OCI-LY1 (cell line): Measurements from ENCODE around the gene SH3BGR.

ENCODE experiments used
- H2AFZ ChIP-seq: fragments of 200-600 bp; sonication (generic), shearing (Covaris generic); 2 replicates; pipeline ENCODE4 v1.6.0; 2014; ENCODE audit warnings: antibody characterized with exemption, mild to moderate bottlenecking, low read length
- H3F3A ChIP-seq: fragments of 200-600 bp; sonication (generic), shearing (Covaris generic); 2 replicates; pipeline ENCODE4 v1.6.0; 2014; ENCODE audit warnings: mild to moderate bottlenecking, antibody characterized with exemption, low read length, moderate library complexity; ENCODE audit not compliant: insufficient read depth
- H3K27ac ChIP-seq: fragments of 200-600 bp; sonication (generic); 2 replicates; pipeline ENCODE4 v1.5.1; 2014; ENCODE audit warnings: low read length, mixed run types, mild to moderate bottlenecking, low read depth; ENCODE audit not compliant: poor library complexity, severe bottlenecking
- H3K27me3 ChIP-seq: fragments of 200-600 bp; sonication (generic); 2 replicates; pipeline ENCODE4 v1.6.0; 2014; ENCODE audit warnings: antibody characterized with exemption, mild to moderate bottlenecking, low read length, moderate library complexity; ENCODE audit not compliant: insufficient read depth
- H3K36me3 ChIP-seq: fragments of 200-600 bp; sonication (generic); 2 replicates; pipeline ENCODE4 v1.6.1; 2014; ENCODE audit warnings: mild to moderate bottlenecking, antibody characterized with exemption, low read length, moderate library complexity, mixed read lengths; ENCODE audit not compliant: insufficient read depth
- H3K4me1 ChIP-seq: fragments of 200-600 bp; sonication (generic); 2 replicates; pipeline ENCODE4 v1.5.1; 2014; ENCODE audit warnings: mild to moderate bottlenecking, low read length, moderate library complexity; ENCODE audit not compliant: insufficient read depth, severe bottlenecking
- H3K4me2 ChIP-seq: fragments of 200-600 bp; sonication (generic), shearing (Covaris generic); 2 replicates; pipeline ENCODE4 v1.6.1; 2014; ENCODE audit warnings: low read length
- H3K4me3 ChIP-seq: fragments of 200-600 bp; sonication (generic); 2 replicates; pipeline ENCODE4 v1.5.1; 2014; ENCODE audit warnings: low read length, low read depth, mild to moderate bottlenecking, mixed read lengths; ENCODE audit not compliant: poor library complexity, severe bottlenecking
- H3K79me2 ChIP-seq: fragments of 200-600 bp; shearing (Covaris generic); 2 replicates; pipeline ENCODE4 v1.6.1; 2016; ENCODE audit warnings: mixed run types, low read length, mixed read lengths; ENCODE audit not compliant: insufficient read depth
- H3K9ac ChIP-seq: fragments of 200-600 bp; sonication (generic), shearing (Covaris generic); 2 replicates; pipeline ENCODE4 v1.6.1; 2014; ENCODE audit warnings: mild to moderate bottlenecking, low read length, mixed read lengths
- H3K9me2 ChIP-seq: fragments of 200-600 bp; sonication (generic), shearing (Covaris generic); 2 replicates; pipeline ENCODE4 v1.6.1; 2014; ENCODE audit warnings: low read depth, mild to moderate bottlenecking, low read length, mixed read lengths
- H3K9me3 ChIP-seq: fragments of 200-600 bp; shearing (Covaris generic); 2 replicates; pipeline ENCODE4 v1.6.1; 2014; ENCODE audit warnings: low read length, mixed read lengths
- H4K20me1 ChIP-seq: fragments of 200-600 bp; sonication (generic), shearing (Covaris generic); 2 replicates; pipeline ENCODE4 v1.6.0; 2016; ENCODE audit warnings: mild to moderate bottlenecking, low read length; ENCODE audit not compliant: insufficient read depth
- EZH2 ChIP-seq: fragments of 200-600 bp; sonication (generic), shearing (Covaris generic); IDR thresholded peaks from 2 replicates; pipeline ENCODE4 v1.8.0; 2017; ENCODE audit warnings: borderline replicate concordance, mixed run types, mild to moderate bottlenecking, antibody characterized with exemption, low read length, moderate library complexity, mixed read lengths
- TF ChIP-seq, protein P1 (sequence below): fragments of 200-600 bp; sonication (generic), shearing (Covaris generic); IDR thresholded peaks from 2 replicates; pipeline ENCODE4 v1.5.1; 2017; ENCODE audit warnings: mild to moderate bottlenecking, antibody characterized with exemption, low read length, moderate library complexity, mixed read lengths

The SH3BGR gene

DNA sequence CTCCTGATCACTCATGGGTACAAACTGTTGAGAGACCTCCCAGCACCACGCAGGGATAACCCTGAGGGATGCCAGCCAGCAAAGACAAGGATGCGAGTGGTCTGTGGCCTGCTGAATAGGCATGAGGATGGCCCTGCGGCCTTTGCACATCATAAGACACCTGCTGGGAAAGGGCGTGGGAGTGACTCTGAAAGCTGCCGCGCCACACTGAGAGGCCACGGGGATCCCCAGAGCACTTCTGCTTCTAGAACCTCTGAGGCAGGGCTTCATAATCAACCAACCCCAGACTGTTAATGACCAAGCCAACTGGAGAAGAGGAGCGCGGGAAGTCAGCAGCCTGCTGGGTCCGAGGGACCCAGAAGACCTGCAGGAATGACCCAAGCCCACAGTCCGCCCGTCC, 73.8 kb downstream of the SH3BGR start:
- TF ChIP-seq EZH2, result no peak
- TF ChIP-seq, protein P1, sequence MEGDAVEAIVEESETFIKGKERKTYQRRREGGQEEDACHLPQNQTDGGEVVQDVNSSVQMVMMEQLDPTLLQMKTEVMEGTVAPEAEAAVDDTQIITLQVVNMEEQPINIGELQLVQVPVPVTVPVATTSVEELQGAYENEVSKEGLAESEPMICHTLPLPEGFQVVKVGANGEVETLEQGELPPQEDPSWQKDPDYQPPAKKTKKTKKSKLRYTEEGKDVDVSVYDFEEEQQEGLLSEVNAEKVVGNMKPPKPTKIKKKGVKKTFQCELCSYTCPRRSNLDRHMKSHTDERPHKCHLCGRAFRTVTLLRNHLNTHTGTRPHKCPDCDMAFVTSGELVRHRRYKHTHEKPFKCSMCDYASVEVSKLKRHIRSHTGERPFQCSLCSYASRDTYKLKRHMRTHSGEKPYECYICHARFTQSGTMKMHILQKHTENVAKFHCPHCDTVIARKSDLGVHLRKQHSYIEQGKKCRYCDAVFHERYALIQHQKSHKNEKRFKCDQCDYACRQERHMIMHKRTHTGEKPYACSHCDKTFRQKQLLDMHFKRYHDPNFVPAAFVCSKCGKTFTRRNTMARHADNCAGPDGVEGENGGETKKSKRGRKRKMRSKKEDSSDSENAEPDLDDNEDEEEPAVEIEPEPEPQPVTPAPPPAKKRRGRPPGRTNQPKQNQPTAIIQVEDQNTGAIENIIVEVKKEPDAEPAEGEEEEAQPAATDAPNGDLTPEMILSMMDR, result no peak
- no peak overlapping the region for H3K4me3 ChIP-seq
- H3K79me2 ChIP-seq, result no peaks in the 10 kb centered on the region
- no peaks in the 10 kb centered on the region for H3K9me3 ChIP-seq
- H3K27ac ChIP-seq, result no peak overlapping the region
- no peaks in the 10 kb centered on the region for H3K36me3 ChIP-seq
- no peaks in the 10 kb centered on the region for H3F3A ChIP-seq
- H4K20me1 ChIP-seq, result no peaks in the 10 kb centered on the region
- no peaks in the 10 kb centered on the region for H3K27me3 ChIP-seq
- H3K4me2 ChIP-seq, result no peak overlapping the region
- no peak overlapping the region for H3K9ac ChIP-seq
- no peaks in the 10 kb centered on the region for H3K4me1 ChIP-seq
- no peaks in the 10 kb centered on the region for H3K9me2 ChIP-seq
- H2AFZ ChIP-seq, result no peak overlapping the region

DNA sequence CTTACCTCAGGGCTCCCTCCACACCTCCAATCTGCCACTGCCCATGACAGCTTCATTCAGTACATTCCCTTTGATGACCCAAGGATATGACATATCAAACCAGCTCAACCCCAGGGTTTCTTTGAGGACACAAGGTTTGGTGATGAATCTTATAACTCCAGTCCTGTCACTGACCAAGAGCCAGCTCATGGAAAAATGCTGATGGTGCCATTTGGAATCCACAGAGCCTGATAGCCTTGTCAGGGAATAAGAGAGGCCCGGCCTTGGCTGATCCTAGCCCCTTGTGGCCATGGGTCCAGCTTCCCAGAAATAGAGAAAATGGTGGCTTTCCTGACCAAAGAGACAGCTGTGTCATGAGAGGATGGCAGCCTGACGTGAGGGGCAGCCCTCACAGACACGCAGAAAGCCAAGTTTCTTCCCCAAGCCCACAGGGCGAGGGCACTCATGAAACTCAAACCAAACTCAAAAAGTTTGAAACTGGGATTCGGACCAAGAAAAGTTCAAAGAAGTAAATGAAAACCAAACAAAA, 75.4 kb downstream of the SH3BGR start:
- no peak overlapping the region for H3K4me2 ChIP-seq
- H3K27ac ChIP-seq, result no peak overlapping the region
- no peaks in the 10 kb centered on the region for H3F3A ChIP-seq
- H3K9ac ChIP-seq, result no peak overlapping the region
- H3K79me2 ChIP-seq, result no peaks in the 10 kb centered on the region
- no peaks in the 10 kb centered on the region for H3K9me2 ChIP-seq
- H3K9me3 ChIP-seq, result no peaks in the 10 kb centered on the region
- no peaks in the 10 kb centered on the region for H3K27me3 ChIP-seq
- no peaks in the 10 kb centered on the region for H4K20me1 ChIP-seq
- no peaks in the 10 kb centered on the region for H3K4me1 ChIP-seq
- no peaks in the 10 kb centered on the region for H3K36me3 ChIP-seq
- no peak overlapping the region for H3K4me3 ChIP-seq
- H2AFZ ChIP-seq, result no peak overlapping the region
- no peak for TF ChIP-seq EZH2
- TF ChIP-seq, protein P1, result no peak

DNA sequence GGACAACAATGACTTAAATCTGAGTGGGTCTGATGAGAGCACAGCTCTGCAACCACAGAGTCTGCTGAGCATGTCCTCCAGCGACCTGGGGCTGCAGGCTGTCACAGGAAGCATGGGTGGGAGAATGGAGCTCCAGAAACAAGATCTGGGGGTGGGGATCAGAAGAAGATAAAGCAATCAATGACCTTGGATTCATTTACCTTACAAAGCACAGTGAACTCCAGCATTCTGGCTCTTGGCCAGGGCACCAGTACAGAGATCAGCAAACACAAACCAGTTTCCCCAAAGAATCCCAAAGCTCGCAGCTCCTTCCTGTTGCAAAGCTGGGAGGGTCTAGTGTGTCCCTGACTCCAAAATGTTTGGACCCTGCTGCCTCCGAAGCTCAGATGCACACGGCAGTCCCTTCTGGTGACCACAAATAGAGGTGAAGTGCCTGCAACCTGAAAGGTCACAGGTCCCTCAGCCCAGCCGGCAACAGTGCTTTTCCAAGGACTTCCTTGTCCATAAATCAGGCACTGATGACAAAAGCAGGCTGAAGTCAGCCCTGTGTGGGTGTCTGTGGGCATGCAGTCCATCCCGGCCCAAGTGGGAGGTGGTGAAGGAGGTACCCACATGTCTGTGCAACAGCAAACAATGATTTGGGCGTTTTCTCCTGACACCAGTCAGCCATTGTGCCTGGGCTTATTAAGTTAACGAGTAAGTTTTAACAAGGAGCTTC, 76.1 kb downstream of the SH3BGR start:
- Histone ChIP-seq H3K4me2 (no peak overlapping the region), H3K4me1 (no peaks in the 10 kb centered on the region)

More for the DNA sequence above, 76.1 kb downstream of the SH3BGR start:
- Histone ChIP-seq H3F3A (no peaks in the 10 kb centered on the region), H4K20me1 (no peaks in the 10 kb centered on the region), H3K27me3 (no peaks in the 10 kb centered on the region), H3K9me2 (no peaks in the 10 kb centered on the region), H3K27ac (no peak overlapping the region), H2AFZ (no peak overlapping the region), H3K9me3 (no peaks in the 10 kb centered on the region), H3K79me2 (no peaks in the 10 kb centered on the region), H3K4me3 (no peak overlapping the region), H3K9ac (no peak overlapping the region), H3K36me3 (no peaks in the 10 kb centered on the region)
- TF ChIP-seq, protein P1, result no peak
- TF ChIP-seq EZH2, result no peak
